ENCODE results near the gene ITGA3. TPM values are rescaled to one million over a fixed set of nuclear protein-coding genes. Genes with fewer than 3 reads are reported as not detected.

Gene ITGA3
- polyA plus RNA-seq, 3 donors, result 89.8 to 104 (median 95.0) TPM

- no peak for DNase-seq (ENCODE audit: low read depth in 3 of 3, low spot score in 2 of 3)
These were observed 35.3 kb downstream of the ITGA3 start for GRCh38 chr17:50090971-50091917.

GRCh38 chr17:50091918-50092285 lies 36.0 kb downstream of the ITGA3 start:
- DNase-seq (ENCODE audit: low read depth in 3 of 3, low spot score in 2 of 3), result no peak

- no peak for DNase-seq (ENCODE audit: low read depth in 3 of 3, low spot score in 2 of 3)
These were observed 37.3 kb downstream of the ITGA3 start for GRCh38 chr17:50093246-50093645.

DNA sequence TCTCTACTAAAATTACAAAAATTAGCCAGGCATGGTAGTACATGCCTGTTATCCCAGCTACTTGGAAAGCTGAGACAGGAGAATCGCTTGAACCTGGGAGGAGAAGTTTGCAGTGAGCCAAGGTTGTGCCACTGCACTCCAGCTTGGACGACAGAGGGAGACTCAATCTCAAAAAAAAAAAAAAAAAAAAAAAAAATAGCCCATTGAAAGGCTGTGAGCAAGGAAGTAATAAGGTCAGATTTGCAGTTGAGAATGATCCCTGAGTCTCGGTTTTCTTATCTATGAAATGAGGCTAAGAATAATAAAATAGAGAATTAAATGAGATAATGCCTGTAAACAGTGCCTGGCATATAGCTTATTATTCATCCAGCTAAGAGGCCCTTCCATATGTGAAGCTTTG lies 37.9 kb downstream of the ITGA3 start:
- no peak for DNase-seq (ENCODE audit: low read depth in 3 of 3, low spot score in 2 of 3)

- DNase-seq (ENCODE audit: low read depth in 3 of 3, low spot score in 2 of 3), result peak; percentile 87 to 92 (median 87)
These were observed 38.4 kb downstream of the ITGA3 start for GRCh38 chr17:50094243-50094752.

DNA sequence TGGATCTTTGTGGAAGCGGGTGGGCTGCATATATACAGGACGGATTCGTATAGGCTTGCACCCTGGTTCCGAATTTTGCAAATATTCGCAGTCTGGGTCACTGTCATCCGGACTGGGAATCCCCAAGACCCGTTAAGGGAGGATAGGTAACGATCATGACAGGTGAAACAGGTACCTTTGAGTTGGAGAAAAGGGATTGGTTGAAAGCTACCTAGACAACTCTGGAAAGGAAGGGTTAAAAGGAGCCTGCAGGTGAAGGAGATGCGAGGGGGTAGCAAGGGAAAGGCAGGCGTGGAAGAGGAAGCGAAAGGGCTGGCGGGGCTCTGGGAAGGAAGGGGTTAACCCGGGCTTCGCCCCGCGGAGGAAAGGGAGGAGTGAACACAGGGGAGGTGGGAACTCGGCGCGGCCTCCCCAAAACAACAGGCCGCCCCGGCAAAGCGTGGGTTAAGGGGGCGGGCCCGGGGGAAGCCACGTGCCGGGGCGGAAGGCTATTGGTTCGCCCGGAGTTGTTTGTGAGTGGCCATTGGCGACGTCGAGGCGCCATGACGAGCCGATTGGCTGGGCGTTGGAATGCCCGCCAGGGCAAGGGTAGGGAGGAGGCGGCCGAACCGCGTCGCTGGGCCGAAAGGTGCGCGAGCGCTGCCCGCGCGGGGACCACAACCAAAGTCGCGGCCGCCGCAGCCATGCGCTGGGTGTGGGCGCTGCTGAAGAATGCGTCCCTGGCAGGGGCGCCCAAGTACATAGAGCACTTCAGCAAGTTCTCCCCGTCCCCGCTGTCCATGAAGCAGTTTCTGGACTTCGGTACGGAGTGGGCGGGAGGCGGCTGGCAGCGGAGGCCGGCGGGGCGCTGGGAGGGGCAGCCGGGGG lies 39.1 kb downstream of the ITGA3 start, which contains the start of gene PDK2:
Gene PDK2 (plus strand): TSS at position 599 of the 867 bp plus-strand sequence. CDS start 85 bp downstream, at position 684.
- peak; percentile 81 to 93 (median 87) for DNase-seq (ENCODE audit: low read depth in 3 of 3, low spot score in 2 of 3)

- DNase-seq (ENCODE audit: low read depth in 3 of 3, low spot score in 2 of 3), result no peak
These were observed 39.7 kb downstream of the ITGA3 start for GRCh38 chr17:50095626-50096037.

DNA sequence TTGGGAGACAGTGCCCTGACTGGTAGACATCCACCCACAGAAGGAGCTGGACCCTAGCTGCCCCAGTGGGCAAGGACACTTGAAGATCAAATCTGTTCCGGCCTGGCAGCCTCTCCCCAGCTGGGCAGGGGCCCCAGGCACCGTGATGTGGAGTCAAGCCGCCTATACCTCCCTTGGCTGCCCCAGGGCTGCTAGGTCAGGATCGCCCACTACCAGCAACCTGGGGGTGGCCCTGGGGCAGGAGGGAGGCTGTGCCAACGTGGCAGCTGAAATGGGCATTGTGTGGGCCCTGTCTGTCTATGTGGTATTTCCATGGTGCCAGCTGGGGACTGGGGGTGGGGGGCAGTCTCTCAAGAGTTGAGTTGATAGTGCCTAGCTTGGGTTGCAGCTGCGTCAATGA lies 40.2 kb downstream of the ITGA3 start:
- no peak for DNase-seq (ENCODE audit: low read depth in 3 of 3, low spot score in 2 of 3)

DNA sequence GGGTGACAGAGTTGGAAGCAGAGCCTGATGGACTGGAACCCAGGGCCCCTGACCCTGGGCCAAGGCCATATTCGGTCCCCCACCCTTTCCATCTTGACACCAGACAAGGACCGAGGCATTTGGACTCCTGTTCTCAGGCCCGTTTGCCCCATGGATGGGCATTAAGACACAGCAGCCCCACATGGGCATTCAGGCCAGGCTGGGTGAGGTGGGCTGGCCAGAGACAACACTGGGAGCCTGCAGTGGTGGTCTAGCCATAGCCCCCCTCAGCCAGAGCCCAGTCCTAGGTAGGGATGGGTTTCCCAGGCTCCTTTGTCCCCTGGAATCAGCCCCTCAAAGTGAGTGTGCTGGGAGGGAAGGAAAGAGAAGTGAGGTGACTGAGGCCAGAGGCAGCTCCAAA lies 40.8 kb downstream of the ITGA3 start:
- DNase-seq (ENCODE audit: low read depth in 3 of 3, low spot score in 2 of 3), result no peak

DNA sequence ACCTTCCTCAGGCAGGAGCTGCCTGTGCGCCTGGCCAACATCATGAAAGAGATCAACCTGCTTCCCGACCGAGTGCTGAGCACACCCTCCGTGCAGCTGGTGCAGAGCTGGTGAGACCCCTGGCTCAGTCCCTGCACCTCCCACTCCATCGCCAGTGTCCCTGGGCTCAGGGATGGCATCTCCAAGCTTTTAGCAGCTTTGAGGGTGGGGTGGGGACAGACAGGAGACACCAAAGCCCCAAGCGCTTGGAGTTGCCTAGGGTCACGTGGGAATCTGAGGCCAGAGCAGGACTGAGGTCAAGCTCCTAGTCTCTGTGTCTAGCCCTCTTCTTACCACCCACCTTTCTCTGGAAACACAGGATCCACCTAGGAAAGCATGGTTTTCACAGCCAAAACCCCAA lies 41.5 kb downstream of the ITGA3 start:
- DNase-seq (ENCODE audit: low read depth in 3 of 3, low spot score in 2 of 3), result no peak

DNA sequence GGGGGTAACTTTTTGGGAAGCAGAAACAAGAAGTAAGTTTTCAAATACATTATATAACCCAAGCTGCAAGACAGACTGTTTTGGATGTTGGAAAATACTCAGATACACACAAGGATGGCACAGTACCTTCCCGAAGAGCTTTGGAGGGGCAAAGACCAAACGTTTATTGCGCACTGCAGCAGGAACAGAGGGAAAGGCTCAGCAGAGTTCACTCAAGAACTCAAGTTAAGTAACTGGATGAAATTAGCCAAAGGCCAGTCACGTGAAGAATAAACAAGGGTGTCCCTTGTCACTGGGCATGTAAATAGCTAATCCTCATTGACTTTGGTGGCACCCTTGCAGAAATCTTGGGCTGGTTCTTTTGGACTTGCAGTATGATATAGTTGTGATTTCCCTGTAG lies 42.0 kb downstream of the ITGA3 start:
- DNase-seq (ENCODE audit: low read depth in 3 of 3, low spot score in 2 of 3), result no peak

GRCh38 chr17:50098583-50098982 lies 42.7 kb downstream of the ITGA3 start:
- DNase-seq (ENCODE audit: low read depth in 3 of 3, low spot score in 2 of 3), result no peak

- DNase-seq (ENCODE audit: low read depth in 3 of 3, low spot score in 2 of 3), result no peak
These were observed 43.1 kb downstream of the ITGA3 start for GRCh38 chr17:50099003-50099402.

DNA sequence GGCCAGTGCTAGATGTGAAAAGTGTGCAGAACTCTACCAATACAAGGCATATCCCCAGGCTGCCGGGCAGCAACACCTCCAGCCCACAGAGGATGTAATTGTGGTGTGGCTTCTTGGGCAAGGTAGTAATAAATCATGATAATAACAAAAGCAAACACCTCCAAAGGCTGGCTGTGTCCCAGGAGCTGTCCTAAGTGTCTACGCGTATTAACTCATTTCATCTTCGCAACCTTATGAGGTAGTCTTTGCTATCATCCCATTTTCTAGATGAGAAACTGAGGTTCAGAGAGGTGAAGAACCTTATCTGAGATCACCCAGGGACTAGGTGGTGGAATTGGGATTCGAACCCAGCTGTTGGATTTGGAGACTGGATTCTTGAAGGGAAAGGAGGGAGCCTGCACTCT lies 44.6 kb downstream of the ITGA3 start:
- no peak for DNase-seq (ENCODE audit: low read depth in 3 of 3, low spot score in 2 of 3)

DNA sequence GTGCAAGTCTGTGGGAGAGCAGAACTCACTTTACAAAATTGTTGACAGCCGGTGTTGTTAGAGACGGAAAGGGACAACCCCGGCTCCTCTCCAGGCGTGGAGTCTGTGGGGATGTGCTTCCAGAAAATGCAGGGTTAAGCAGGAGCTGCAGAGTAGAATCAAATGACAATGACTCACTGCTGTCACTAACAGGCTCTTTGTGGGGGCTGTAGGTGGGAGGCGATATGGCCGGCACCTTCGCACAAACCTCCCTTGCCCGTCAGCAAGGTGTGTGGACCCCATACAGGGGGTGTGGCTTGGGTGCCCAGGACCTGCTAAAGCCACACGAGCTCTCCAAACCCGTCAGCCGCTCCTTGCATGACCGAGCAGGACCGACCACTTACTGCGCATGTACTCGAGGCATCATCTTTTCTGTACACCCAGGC lies 45.0 kb downstream of the ITGA3 start:
- DNase-seq (ENCODE audit: low read depth in 3 of 3, low spot score in 2 of 3), result no peak

DNA sequence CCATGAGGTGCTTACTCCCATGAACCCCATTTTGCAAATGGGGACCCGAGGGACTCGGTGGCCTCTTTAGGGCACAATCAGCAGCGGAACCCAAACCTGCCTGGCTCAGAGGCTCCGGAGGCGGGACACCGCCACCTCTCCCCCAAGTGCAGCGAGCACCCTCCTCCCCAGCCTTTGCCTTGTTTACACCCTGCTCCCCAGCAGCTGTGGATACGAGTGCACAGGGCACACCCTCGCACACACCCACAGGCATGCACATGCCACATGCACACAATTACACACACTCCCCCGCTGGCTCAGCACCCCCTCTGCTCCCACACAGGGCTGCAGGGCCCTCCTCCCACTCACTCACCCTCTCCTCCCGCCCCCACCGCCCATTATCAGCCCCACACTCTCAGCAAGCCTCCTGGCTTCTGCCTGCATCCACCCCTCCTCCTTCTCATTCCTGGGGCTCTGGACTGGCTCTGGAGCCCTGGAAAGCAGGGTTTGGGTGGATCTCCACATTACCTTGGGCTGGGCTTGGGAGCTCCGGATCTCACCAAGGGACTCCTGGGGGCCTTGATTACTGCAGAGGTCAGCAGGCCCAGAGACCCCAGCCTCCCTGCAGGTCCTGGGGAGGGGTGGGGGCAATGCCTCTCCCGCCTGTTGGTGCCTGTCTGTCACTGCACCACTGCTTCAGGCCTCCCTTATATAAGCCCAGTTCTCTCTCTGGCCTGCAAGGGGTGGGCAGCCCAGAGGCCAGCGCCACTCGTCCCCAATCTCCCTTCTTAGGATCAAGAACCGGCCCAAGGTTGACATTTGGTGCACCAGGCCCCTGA lies 45.6 kb downstream of the ITGA3 start:
- DNase-seq (ENCODE audit: low read depth in 3 of 3, low spot score in 2 of 3), result no peak

- no peak for DNase-seq (ENCODE audit: low read depth in 3 of 3, low spot score in 2 of 3)
These were observed 46.5 kb downstream of the ITGA3 start for GRCh38 chr17:50102164-50102991.

- no peak for DNase-seq (ENCODE audit: low read depth in 3 of 3, low spot score in 2 of 3)
These were observed 47.3 kb downstream of the ITGA3 start for GRCh38 chr17:50103252-50103651.

- no peak for DNase-seq (ENCODE audit: low read depth in 3 of 3, low spot score in 2 of 3)
These were observed 48.0 kb downstream of the ITGA3 start for GRCh38 chr17:50103941-50104340.

All from right renal cortex interstitium (tissue), 3 donors.